ENCODE data around the gene FBXO45.

FBXO45 gene, protein sequence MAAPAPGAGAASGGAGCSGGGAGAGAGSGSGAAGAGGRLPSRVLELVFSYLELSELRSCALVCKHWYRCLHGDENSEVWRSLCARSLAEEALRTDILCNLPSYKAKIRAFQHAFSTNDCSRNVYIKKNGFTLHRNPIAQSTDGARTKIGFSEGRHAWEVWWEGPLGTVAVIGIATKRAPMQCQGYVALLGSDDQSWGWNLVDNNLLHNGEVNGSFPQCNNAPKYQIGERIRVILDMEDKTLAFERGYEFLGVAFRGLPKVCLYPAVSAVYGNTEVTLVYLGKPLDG

DNA sequence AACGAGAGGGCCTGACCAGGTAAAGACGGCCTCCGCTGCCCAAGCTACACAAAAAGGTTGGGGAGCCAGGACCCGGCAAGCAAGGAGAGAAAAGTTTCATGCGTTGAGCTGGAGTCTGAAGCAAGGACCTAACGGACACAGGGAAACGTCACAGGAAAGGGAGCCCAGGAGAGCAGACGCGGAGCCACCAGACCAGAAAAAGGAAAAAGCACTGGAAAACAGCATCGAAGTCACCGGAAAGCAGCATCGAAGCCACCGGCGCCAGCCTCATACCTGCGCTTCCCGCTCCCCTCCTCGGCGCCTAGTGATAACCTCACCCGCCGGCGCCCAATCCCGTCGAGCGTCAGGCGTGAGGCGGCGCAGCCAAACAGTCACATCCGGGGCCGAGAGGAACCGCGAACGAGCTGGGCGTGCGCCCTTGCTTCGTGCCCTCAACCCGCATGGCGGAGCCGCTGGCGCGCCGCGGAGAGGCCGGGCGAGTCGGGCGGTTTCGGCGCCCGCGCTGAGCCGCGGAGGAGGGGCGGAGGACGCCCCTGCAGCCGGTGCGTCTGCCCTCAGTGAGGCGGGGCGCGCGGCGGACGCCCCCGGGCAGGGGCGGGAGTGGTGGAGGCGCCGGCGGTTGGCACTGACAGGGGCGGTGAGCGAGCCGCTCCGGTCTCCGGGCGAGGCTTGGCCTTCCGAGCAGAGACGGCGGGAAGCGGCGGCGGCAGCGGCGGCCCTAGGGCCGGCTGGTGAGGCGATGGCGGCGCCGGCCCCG is at the start of gene FBXO45, which contains the start of gene WDR53:
Gene FBXO45, plus strand, starts transcription at position 415 of the 757 bp plus-strand sequence. Its CDS starts 325 bp downstream, at position 740.
Gene WDR53, minus strand, starts transcription at position 309 of the 757 bp plus-strand sequence. CDS start 7,079 bp downstream, outside the sequence.
- TF ChIP-seq RAD21 (IDR thresholded peaks at IDR 0.05; ENCODE audit: low read depth) (no peak), TCF12 (IDR thresholded peaks at IDR 0.05; ENCODE audit: low read depth) (peak; percentile 71; the same call in 1 of the 2 replicates), EGR1 (IDR thresholded peaks at IDR 0.05) (peak; percentile 75), FOXM1 (IDR thresholded peaks at IDR 0.05; ENCODE audit: borderline replicate concordance, low read depth) (no peak), TEAD4 (IDR thresholded peaks at IDR 0.05) (peak; percentile 11; the same call in 1 of the 2 replicates), EP300 (IDR thresholded peaks at IDR 0.05; ENCODE audit: borderline replicate concordance) (no peak), NFIC (IDR thresholded peaks at IDR 0.05) (no peak; the same call in 1 of the 2 replicates), TAF1 (IDR thresholded peaks at IDR 0.05; ENCODE audit: low read depth) (peak; percentile 75), YY1 (IDR thresholded peaks at IDR 0.05; ENCODE audit: low read depth) (peak; percentile 99), CEBPB (IDR thresholded peaks at IDR 0.05) (no peak), ZBTB7A (IDR thresholded peaks at IDR 0.05; ENCODE audit: low read depth) (no peak), CREB1 (IDR thresholded peaks at IDR 0.05; ENCODE audit: low read depth) (peak; percentile 99)
- TF ChIP-seq, protein P1, sequence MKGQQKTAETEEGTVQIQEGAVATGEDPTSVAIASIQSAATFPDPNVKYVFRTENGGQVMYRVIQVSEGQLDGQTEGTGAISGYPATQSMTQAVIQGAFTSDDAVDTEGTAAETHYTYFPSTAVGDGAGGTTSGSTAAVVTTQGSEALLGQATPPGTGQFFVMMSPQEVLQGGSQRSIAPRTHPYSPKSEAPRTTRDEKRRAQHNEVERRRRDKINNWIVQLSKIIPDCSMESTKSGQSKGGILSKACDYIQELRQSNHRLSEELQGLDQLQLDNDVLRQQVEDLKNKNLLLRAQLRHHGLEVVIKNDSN (IDR thresholded peaks at IDR 0.05), result 0 out of 2 replicates have a peak, but pooled peaks have one; percentile 35
- TF ChIP-seq, protein P2, sequence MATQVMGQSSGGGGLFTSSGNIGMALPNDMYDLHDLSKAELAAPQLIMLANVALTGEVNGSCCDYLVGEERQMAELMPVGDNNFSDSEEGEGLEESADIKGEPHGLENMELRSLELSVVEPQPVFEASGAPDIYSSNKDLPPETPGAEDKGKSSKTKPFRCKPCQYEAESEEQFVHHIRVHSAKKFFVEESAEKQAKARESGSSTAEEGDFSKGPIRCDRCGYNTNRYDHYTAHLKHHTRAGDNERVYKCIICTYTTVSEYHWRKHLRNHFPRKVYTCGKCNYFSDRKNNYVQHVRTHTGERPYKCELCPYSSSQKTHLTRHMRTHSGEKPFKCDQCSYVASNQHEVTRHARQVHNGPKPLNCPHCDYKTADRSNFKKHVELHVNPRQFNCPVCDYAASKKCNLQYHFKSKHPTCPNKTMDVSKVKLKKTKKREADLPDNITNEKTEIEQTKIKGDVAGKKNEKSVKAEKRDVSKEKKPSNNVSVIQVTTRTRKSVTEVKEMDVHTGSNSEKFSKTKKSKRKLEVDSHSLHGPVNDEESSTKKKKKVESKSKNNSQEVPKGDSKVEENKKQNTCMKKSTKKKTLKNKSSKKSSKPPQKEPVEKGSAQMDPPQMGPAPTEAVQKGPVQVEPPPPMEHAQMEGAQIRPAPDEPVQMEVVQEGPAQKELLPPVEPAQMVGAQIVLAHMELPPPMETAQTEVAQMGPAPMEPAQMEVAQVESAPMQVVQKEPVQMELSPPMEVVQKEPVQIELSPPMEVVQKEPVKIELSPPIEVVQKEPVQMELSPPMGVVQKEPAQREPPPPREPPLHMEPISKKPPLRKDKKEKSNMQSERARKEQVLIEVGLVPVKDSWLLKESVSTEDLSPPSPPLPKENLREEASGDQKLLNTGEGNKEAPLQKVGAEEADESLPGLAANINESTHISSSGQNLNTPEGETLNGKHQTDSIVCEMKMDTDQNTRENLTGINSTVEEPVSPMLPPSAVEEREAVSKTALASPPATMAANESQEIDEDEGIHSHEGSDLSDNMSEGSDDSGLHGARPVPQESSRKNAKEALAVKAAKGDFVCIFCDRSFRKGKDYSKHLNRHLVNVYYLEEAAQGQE (IDR thresholded peaks at IDR 0.05; ENCODE audit: low read depth), result no peak
- TF ChIP-seq, protein P3, sequence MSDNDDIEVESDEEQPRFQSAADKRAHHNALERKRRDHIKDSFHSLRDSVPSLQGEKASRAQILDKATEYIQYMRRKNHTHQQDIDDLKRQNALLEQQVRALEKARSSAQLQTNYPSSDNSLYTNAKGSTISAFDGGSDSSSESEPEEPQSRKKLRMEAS (IDR thresholded peaks at IDR 0.05), result peak; percentile 96

DNA sequence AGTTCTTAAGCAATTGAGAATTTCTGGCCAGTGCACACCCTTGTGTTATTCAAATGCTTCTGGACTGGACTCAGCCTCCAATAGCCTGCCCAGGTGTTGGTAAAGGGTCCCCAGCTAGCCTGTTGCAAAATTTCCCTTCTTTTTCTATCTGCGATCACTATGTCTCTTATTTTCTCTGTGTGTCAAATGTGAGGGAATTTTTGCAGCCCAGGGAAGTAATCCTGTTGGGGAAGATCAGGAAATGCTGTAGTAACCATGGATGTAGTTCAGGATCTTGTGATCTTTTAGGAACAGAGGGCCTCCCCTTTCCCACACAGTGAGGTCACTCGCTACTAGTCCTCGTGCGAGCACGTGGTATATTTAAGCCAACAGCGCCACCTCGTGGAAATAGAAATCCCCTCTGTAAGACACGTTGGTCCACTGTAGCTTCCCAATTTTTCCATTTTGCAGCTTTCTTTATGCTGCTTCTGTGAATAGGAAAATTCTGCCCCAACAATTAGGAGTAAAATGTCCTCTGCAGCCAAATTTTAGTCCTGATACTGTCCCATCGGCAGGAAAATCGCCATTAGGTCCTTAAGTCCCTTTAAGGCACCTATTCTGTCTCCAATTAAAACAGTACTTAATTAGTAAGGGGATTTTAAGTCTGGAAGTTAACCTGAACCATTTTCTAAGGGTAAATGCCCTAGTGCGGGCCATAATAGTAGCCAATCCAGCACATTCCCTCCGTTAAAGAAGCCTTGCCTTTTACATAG is 49.3 kb upstream of the FBXO45 start:
- TF ChIP-seq ZBTB7A (IDR thresholded peaks at IDR 0.05; ENCODE audit: low read depth) (no peak), RAD21 (IDR thresholded peaks at IDR 0.05; ENCODE audit: low read depth) (peak; percentile 92), EP300 (IDR thresholded peaks at IDR 0.05; ENCODE audit: borderline replicate concordance) (no peak), TEAD4 (IDR thresholded peaks at IDR 0.05) (no peak), EGR1 (IDR thresholded peaks at IDR 0.05) (no peak), TAF1 (IDR thresholded peaks at IDR 0.05; ENCODE audit: low read depth) (no peak), TCF12 (IDR thresholded peaks at IDR 0.05; ENCODE audit: low read depth) (no peak; the same call in 1 of the 2 replicates), NFIC (IDR thresholded peaks at IDR 0.05) (no peak), FOXM1 (IDR thresholded peaks at IDR 0.05; ENCODE audit: borderline replicate concordance, low read depth) (no peak), YY1 (IDR thresholded peaks at IDR 0.05; ENCODE audit: low read depth) (no peak), CREB1 (IDR thresholded peaks at IDR 0.05; ENCODE audit: low read depth) (no peak), CEBPB (IDR thresholded peaks at IDR 0.05) (no peak)
- TF ChIP-seq, protein P3 (IDR thresholded peaks at IDR 0.05), result peak; percentile 92
- TF ChIP-seq, protein P2 (IDR thresholded peaks at IDR 0.05; ENCODE audit: low read depth), result no peak
- TF ChIP-seq, protein P1 (IDR thresholded peaks at IDR 0.05), result peak; percentile 53

DNA sequence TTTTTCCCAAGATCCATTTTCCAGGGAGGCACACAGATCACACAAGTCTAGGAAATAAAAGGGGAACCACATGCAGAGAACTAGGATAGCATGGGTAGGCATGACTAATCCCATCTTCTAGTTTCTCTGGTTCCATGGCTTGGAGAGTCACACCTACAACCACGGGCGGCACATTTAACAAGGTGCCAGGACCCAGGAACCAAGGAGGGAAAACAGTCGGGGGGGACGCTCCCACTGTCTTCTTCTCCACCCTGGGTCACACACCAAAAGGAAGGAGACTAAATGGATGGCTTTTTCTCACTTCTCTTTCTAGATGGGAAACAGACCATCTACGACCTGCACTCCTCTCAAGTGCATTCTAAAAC is 48.8 kb upstream of the FBXO45 start:
- TF ChIP-seq, protein P1 (IDR thresholded peaks at IDR 0.05), result peak; percentile 65; the same call in 1 of the 2 replicates
- TF ChIP-seq TEAD4 (IDR thresholded peaks at IDR 0.05) (no peak), ZBTB7A (IDR thresholded peaks at IDR 0.05; ENCODE audit: low read depth) (no peak), CEBPB (IDR thresholded peaks at IDR 0.05) (no peak), CREB1 (IDR thresholded peaks at IDR 0.05; ENCODE audit: low read depth) (no peak), TAF1 (IDR thresholded peaks at IDR 0.05; ENCODE audit: low read depth) (no peak), EGR1 (IDR thresholded peaks at IDR 0.05) (no peak), TCF12 (IDR thresholded peaks at IDR 0.05; ENCODE audit: low read depth) (peak; percentile 23; the same call in 1 of the 2 replicates), NFIC (IDR thresholded peaks at IDR 0.05) (no peak), FOXM1 (IDR thresholded peaks at IDR 0.05; ENCODE audit: borderline replicate concordance, low read depth) (no peak), YY1 (IDR thresholded peaks at IDR 0.05; ENCODE audit: low read depth) (no peak), RAD21 (IDR thresholded peaks at IDR 0.05; ENCODE audit: low read depth) (no peak)
- TF ChIP-seq, protein P2 (IDR thresholded peaks at IDR 0.05; ENCODE audit: low read depth), result no peak
- TF ChIP-seq, protein P3 (IDR thresholded peaks at IDR 0.05), result no peak
